ENCODE data around the gene WIF1. TPM values are rescaled to one million over a fixed set of nuclear protein-coding genes. Genes with fewer than 3 reads are reported as not detected.

The WIF1 gene
- total RNA-seq, 2 donors from 2014 or later = 0.91 TPM; not detected in 1

DNA sequence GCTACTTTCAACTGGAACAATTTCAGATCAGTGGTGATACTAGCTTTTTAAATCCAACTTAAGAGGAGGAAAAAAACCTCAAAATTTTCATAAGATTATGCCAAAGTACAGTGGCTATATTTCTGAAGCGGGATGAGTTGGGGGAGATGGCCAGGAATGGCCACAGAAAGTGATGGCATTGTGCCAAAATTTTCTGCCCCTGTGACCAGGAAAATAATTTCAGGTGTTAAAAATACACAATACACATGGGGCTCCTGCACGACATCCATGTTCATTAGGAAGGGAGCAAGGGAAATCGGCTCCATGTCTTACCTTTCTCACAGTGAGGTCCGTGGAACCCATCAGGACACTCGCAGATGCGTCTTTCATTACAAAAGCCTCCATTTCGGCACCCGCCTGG, 53.7 kb downstream of the WIF1 start:
- no peak for DNase-seq
- intact Hi-C loops (cut with DNase I) = no loop called here
- no peak for ATAC-seq

DNA sequence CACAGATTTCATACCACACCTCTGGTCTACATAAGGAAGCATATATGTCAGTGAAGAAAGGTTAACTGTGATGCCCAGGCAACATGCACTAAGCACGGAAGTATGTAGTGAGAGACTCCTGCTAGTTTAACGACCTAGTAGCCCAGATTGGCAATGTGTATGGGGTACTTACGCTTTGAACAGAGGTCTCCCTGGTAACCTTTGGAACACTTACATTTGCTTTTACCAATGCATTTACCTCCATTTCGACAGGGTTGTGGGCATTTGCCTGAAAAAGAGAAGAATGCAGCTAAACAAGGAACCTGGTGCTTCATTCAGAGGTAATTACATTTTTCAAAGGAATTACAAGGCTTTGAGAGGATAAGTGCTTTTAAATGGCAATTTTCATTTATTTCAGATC, 65.2 kb downstream of the WIF1 start:
- no peak for ATAC-seq
- intact Hi-C loops (cut with DNase I) = loop anchor here in 1 of 2 donors (1.0 kb wide), 1 partner anchor 8 kb away; no protein-coding TSS in a partner anchor

DNA sequence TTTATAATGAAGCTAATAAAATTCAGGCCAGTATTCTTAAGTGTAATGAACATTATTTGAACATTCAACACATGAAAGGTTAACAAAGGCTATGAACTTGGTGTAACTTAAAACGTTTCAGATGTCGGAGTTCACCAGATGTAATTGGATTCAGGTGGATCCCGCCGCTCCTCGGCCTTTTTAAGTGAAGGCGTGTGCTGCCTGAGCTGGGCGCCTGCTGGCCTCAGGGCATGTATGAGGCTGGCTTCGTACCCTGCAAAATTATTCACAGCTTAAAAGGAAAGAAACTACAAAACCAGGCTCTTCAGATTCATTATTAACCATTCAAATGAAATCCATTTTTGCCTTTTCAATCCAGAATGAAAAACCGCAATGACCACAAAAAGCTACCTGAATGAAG, 69.9 kb downstream of the WIF1 start:
- DNase-seq (no peak), ATAC-seq (no peak)
- intact Hi-C loops (cut with DNase I) = no loop called here

More for the DNA sequence above, 65.2 kb downstream of the WIF1 start:
- no peak for DNase-seq

DNA sequence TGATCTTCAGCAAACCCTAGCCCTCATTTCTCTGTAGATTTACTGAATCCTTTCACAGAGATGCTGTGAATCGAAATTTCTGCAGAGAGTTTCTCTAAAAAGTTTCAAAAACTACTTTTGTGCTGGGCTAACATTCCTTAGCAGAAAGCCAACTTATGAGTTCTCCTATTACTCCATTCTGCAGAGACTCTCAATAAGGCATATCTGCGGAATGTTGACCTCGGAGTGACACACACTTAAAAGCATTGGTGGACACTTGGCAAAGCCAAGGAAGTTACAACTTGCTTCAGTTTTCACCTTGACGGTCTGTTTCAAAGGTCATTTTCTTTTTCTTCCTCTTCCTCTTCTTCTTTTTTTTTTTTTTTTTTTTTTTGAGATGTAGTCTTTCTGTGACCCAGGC, 75.8 kb downstream of the WIF1 start:
- intact Hi-C loops (cut with DNase I) = no loop called here
- ATAC-seq (no peak), DNase-seq (no peak)

DNA sequence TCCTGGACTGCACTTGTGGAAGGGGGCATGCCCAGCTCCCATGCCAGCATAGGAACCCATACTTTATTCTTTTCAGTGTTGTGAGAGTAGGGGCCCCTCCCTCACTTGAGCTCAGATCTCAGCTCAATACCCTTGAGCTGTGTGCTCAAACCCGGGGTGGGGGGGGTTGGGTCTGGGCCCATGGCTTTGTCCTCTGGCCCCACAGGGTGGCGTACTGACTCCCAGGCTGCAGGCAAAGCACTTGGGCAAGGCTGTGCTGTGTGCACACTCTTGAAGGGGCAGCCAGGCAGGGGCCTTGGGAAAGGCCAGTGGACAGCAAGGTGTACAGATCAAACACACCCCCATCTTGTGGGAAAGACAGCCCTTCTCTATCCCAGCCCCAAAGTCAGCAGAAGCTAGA, 81.8 kb downstream of the WIF1 start:
- ATAC-seq (no peak), DNase-seq (no peak)
- intact Hi-C loops (cut with DNase I) = no loop called here

DNA sequence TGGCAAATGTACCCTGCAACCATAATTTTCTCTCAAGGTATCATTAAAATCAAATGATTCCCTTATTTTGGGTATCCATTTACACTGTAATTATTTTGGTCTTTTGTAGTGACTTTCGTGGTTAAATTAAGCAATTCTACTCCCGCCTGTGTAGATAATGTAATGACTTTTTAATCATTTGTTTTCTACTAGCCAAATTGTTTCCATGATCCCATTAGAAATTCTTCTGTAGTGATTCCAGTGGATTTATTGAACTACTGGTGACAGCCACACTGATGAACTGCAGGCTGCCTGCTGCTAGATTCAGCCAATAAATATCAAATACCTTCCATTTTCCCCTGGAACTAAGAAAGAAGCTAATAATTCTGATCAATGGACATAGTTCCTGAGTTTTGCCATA, 96.0 kb downstream of the WIF1 start:
- intact Hi-C loops (cut with DNase I) = no loop called here
- ATAC-seq (no peak), DNase-seq (no peak)

DNA sequence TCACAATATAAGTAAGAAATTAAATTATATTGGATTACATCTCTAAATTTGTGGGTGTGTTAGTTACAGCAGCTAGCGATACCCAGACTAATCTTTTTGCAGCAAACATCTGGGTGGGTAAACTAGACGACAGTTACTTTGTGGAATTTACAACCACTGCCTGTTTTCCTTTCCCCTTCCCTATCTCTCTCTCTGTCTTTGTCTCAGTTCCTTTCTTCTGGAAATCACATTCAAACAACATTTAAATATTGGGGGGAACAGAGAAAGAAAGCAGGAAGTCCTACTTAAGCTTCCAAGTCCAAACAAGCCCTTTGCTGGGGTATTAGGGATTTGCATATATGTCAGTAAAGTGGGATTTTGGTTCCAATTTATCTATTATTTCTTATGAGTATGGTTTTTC, 97.6 kb downstream of the WIF1 start:
- intact Hi-C loops (cut with DNase I) = no loop called here
- no peak for ATAC-seq
- DNase-seq = no peak

DNA sequence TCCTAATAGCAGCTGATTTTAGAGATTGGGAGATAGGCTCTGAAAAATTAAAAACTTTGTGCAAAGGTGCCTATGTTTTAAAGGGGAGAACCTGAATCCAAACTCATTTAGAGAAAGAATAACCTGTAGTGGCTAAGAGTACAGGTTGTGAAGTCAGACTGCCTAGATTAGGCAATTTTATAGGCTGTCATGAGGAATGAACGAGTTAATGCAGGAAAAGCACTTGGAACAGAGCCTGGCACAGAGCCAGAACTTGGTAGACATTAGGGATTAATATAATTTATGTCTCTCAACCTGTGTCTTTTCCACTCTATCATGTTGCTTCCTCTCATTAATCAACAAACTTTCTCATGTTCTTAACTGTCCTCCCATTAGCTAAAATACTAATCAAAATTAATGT, 98.1 kb downstream of the WIF1 start:
- ATAC-seq (no peak), DNase-seq (no peak)
- intact Hi-C loops (cut with DNase I) = no loop called here

DNA sequence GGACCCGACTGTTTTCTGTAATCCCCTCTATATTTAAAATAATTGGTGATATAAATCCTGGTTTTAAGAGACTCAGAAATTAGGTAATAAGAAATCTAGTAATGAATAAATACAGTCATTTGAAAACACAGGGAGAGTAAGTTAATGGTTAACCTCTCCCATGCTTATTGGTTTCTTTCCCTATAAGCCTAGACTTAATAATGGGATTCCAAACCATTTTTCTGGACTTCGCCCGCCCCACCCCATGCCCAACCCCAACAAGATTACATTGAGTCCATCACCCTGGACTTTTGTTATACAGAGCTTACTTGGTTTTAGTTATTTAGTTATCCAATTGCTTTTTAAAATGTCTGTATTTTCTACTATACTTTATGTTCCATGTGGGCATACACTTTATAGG, 98.7 kb downstream of the WIF1 start:
- intact Hi-C loops (cut with DNase I) = no loop called here
- DNase-seq (no peak), ATAC-seq (no peak)

DNA sequence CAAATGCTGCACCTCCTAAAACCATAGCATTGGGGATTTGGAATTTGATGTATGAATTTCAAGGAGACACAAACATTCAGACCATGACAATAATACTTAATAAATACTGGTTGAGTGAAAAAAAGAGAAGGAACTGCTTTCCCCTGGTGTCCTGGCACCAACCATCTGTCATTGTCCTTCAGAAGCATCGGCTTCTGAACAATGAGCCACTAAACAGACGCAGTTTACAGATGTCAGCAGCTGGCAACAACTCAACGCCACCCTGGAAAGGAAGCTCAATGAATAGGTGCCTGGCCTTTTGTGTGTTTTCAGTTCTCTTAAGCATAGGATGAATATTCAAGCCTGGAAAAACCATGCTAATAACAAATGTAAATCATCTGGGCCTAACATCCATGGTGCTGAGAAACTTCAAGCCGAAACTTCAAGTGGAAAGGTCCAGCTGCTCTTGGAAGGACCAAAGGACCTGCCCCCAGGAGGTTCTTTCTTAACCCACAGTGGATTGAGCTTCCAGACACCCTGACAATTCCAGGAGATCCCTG, 101.3 kb downstream of the WIF1 start:
- DNase-seq (no peak), ATAC-seq (no peak)
- intact Hi-C loops (cut with DNase I) = no loop called here

DNA sequence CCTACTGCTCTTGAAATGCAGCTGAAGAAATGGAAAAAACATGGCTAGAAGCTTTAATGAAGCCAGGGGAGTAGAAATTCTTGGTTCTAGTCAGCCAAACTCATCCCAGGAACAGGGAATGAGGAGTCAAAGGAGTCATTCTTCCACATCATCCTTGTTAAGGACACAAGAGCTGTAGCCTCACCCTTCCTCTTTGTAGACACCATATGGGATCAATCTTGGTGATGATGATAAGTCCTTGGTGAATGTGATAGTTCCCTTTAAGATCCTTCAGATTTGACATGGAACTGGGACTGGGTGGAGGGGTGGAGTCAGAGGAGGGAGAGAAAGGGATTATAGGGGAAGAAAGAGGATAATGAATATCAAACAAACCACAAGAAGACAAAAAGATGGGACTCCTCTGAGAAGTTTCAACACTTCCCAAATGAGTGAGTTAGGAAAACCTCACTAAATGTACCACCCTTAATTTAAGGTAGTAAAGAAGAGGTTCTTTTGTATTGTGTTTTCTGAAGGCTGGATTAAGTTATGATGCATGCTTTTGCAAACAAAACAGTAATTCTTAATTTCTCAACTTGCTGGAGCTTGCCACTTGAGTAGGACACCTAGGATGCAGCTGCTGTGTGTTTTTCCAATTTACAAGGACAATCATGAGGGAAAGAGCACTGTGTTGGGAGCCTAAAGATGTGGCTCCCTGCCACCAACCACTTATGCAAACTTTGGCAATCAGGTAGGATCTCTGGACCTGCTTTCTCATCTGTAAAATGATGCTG, 104.0 kb downstream of the WIF1 start:
- intact Hi-C loops (cut with DNase I) = no loop called here
- no peak for ATAC-seq
- no peak for DNase-seq

DNA sequence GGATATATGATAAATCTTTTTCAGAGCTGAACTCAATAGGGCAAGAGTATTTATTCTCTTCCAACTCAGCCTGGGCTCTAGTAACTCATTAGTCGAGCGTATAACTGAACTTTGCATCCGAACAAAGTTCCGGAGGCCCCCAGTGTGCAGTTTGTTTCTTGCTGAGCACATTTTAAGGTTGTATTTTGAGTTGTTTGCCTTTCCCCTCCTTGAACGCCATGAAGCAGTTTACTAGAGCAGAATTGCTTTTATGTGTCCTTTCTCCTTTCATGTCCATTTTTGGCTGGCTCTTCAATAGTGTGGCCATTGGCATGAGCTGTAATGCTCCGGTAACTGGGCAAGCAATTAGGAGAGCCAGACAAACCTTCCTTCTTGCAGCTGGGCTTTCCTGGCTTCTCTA, 105.3 kb downstream of the WIF1 start:
- DNase-seq (no peak), ATAC-seq (no peak)
- intact Hi-C loops (cut with DNase I) = no loop called here

DNA sequence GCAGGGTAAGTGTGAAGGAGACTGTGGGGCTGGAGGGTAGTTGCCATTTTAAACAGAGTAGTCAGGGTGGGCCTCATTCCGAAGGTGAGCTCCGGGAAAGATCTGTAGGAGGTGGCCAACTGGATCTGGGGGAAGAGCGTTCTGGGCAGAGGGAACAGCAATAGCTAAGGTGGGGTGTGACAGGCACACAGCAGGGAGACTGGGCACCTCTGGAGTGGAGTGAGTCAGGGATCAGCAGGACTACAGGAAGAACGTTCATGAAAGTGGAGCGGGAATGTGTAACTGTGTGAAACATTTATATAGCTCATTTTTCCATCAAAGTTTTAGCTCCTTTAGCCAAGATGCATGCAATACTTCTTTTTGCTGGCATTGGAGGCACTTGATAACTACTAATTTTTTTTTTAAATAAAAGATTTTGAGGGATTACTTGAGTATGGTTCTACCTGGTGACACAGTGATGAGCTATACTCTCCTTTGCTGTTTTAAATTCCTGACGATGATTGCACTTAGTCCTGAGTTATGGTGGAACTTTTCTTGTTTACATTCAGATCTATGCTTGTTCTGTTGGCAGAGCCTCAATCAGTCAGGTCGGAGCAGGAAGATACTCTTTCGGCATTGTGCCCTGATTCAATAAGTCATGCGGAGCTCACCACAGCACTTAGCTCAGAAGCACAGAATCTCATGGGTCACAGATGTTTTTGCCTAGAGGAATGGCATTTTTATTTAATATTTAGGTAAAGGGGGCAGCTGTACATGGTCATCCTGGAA, 106.4 kb downstream of the WIF1 start:
- intact Hi-C loops (cut with DNase I) = no loop called here
- ATAC-seq (no peak), DNase-seq (no peak)

DNA sequence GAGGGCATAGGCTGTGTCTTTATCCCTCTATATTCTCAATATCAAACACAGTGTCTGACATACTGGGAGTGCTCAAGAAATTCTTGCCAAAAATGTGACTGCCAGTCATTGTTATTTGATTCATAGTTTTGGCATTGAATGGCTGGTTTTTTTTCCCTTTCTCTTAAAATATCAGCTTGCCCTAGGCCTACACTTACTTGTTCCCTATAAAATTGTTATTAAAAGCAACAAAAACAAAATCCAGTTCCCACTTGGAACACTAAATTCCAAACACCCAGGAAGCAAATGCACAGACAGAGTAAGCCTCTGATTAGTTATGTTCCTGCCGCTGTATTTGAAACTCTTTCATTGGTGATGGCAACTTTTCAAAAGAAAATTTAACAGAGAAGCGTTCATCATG, 110.7 kb downstream of the WIF1 start:
- intact Hi-C loops (cut with DNase I) = no loop called here
- ATAC-seq (no peak), DNase-seq (no peak)

DNA sequence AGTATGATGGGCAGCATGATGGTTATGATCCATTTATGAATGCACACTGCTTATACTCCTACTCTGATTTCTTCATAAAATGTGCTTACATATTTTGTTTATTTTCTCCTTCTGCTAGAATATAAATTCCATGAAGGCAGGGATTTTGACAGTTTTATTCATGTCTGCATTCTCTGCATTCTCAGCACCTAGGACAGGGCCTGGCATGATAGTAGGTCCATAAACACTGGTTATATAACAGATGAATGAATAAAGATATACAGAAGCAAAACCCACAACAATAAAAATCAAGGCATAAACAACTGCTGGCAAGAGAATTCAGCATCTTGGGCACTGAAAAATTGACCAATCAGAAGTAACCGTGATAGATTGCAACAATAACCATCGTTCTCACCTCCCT, 115.4 kb downstream of the WIF1 start:
- intact Hi-C loops (cut with DNase I) = no loop called here
- DNase-seq = no peak
- no peak for ATAC-seq

DNA sequence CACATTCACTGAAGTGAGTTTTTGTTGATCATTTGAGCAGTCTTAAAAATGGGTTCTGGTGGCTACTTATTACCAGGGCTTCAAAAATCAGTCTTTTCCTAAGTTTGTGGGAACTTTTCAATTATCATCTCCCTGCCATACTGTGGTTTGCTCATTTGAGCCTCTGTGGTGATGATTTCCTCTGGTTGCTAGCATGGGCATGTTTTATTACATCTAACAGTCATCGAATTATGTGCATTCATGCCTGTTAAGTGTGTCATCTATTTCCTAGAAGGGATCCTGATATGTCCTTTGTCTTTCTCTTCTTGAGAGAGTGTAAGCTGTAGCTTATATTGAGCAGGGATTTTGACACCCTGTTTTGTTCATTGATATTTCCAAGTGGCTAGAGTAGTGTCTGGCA, 116.8 kb downstream of the WIF1 start:
- DNase-seq (no peak), ATAC-seq (no peak)
- intact Hi-C loops (cut with DNase I) = no loop called here

Other genes with a start within 250 kb of the WIF1 start
- 10 to 100 TPM; 16.0 to 18.6 TPM for gene LEMD3, start 48.3 kb upstream of the WIF1 start, total RNA-seq
- gene MSRB3, start 157.4 kb upstream of the WIF1 start, total RNA-seq = 100 to 1,000 TPM; 146 to 151 TPM

Data from left cardiac atrium (tissue), 4 donors.